ENCODE data around the gene B3GAT1. TPM values are rescaled to one million over a fixed set of nuclear protein-coding genes. Genes with fewer than 3 reads are reported as not detected.

Gene B3GAT1
- total and polyA plus RNA-seq, 9 donors, result 0.11 to 1.4 (median 0.23) TPM

- Histone ChIP-seq H3K9me3 (no peaks in the 10 kb centered on the region), H3K4me3 (no peak overlapping the region), H3K27ac (no peak overlapping the region), H3K36me3 (no peaks in the 10 kb centered on the region), H3K27me3 (no peaks in the 10 kb centered on the region), H3K4me1 (ENCODE audit: insufficient read depth) (no peaks in the 10 kb centered on the region)
- intact Hi-C loops (cut with DNase I), result no loop called here
- no peak for DNase-seq
- TF ChIP-seq CTCF (IDR thresholded peaks at IDR 0.05) (no peak), POLR2A (IDR thresholded peaks at IDR 0.05) (no peak), EP300 (IDR thresholded peaks at IDR 0.05) (no peak)
- WGBS, 3 donors, result 68 to 74% (median 70%) methylated on average over 10 of the region's 10 CpGs
These were observed 4.7 kb upstream of the B3GAT1 start for GRCh38 chr11:134416726-134417125.

GRCh38 chr11:134414766-134415765, 3.0 kb upstream of the B3GAT1 start:
- no peaks in the 10 kb centered on the region for H3K36me3 ChIP-seq
- TF ChIP-seq POLR2A (IDR thresholded peaks at IDR 0.05), result no peak
- TF ChIP-seq EP300 (IDR thresholded peaks at IDR 0.05), result no peak
- TF ChIP-seq CTCF (IDR thresholded peaks at IDR 0.05), result no peak
- no peaks in the 10 kb centered on the region for H3K27me3 ChIP-seq
- H3K4me1 ChIP-seq (ENCODE audit: insufficient read depth), result peaks cover 4% of the 10 kb centered on the region
- intact Hi-C loops (cut with DNase I), result no loop called here
- H3K4me3 ChIP-seq, result no peak overlapping the region
- no peak overlapping the region for H3K27ac ChIP-seq
- H3K9me3 ChIP-seq, result no peaks in the 10 kb centered on the region
- WGBS, 3 donors, result 15 to 24% (median 23%) methylated on average over 17 of the region's 17 CpGs
- DNase-seq, result no peak

- no peak for TF ChIP-seq EP300 (IDR thresholded peaks at IDR 0.05)
- TF ChIP-seq POLR2A (IDR thresholded peaks at IDR 0.05), result no peak
- no peak for TF ChIP-seq CTCF (IDR thresholded peaks at IDR 0.05)
- intact Hi-C loops (cut with DNase I), result no loop called here
- no peaks in the 10 kb centered on the region for H3K9me3 ChIP-seq
- WGBS, 3 donors, result 23 to 35% (median 32%) methylated on average over 18 of the region's 18 CpGs
- peaks cover 4% of the 10 kb centered on the region for H3K4me1 ChIP-seq (ENCODE audit: insufficient read depth)
- DNase-seq, result no peak
- no peak overlapping the region for H3K27ac ChIP-seq
- no peaks in the 10 kb centered on the region for H3K36me3 ChIP-seq
- no peaks in the 10 kb centered on the region for H3K27me3 ChIP-seq
- no peak overlapping the region for H3K4me3 ChIP-seq
These were observed 2.0 kb upstream of the B3GAT1 start for GRCh38 chr11:134413826-134414731.

GRCh38 chr11:134413043-134413825, 1.2 kb upstream of the B3GAT1 start:
- no peak overlapping the region for H3K4me3 ChIP-seq
- 11 to 17% (median 13%) methylated on average over 22 of the region's 22 CpGs for WGBS, 3 donors
- intact Hi-C loops (cut with DNase I), result no loop called here
- no peak for DNase-seq
- H3K27ac ChIP-seq, result no peak overlapping the region
- H3K4me1 ChIP-seq (ENCODE audit: insufficient read depth), result peaks cover 4% of the 10 kb centered on the region
- H3K9me3 ChIP-seq, result no peaks in the 10 kb centered on the region
- no peaks in the 10 kb centered on the region for H3K36me3 ChIP-seq
- no peaks in the 10 kb centered on the region for H3K27me3 ChIP-seq
- TF ChIP-seq POLR2A (IDR thresholded peaks at IDR 0.05) (no peak), CTCF (IDR thresholded peaks at IDR 0.05) (no peak), EP300 (IDR thresholded peaks at IDR 0.05) (no peak)
